HG03066 (cell line): Measurements from ENCODE around the gene MOB1B.
"Not testable (repeated sequence)": the region's sequence is repeated elsewhere in the genome, so short reads cannot be mapped to it uniquely, and the experiment has no call there.

Source experiments
- ATAC-seq: cut with Tn5 transposase; IDR thresholded peaks from one replicate; pipeline ENCODE4 v1.9.1; 2021; ENCODE audit warnings: low read depth; ENCODE audit not compliant: unreplicated experiment

The MOB1B gene

DNA sequence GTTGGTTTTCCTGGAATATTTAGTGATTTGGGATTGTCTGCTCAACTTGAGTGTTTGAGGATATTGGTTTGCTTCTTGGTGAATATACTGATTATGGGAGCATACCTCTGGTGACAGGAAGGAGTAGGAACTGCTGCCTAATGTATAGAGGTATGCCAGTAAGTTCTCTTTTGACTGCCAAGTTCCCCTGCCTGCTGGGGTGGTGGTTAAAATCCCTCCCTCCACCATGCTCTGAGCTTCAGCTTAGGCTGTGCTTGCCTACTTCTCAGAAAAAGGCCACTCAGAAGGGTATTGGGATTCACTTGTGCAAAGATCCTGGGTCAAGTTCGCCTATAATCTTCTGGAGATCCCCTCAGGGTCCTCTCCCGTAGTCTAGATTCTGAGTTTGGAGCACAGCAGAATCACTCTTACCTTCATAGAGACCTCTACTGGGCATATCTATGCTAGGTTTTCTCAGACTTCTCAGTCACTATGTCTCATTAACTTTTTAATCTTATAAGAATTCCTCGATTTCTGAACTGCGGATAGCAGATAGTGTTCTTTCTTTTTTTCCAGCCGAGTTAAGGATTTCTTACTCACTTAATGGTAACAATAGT lies 46.6 kb downstream of the MOB1B start:
- ATAC-seq = no peak

DNA sequence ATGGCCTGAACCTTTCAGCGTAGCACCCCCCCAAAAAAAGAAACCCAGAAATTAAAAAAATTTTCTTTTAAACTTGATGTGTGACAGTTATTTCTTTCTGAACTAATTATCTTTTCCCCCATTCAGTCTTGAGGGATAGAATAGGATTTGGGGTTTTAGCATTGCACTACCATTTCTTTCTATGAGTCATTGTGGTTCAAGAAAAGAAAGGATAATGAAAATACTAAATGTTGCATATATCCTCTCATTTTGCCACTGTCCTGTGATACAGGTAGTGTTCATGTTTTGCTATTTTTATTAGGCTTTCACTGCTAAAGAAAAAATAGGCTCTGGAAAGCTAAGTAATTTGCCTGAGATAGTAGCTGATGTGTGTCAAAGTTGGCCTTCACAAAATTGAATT lies 51.9 kb downstream of the MOB1B start:
- ATAC-seq = no peak

DNA sequence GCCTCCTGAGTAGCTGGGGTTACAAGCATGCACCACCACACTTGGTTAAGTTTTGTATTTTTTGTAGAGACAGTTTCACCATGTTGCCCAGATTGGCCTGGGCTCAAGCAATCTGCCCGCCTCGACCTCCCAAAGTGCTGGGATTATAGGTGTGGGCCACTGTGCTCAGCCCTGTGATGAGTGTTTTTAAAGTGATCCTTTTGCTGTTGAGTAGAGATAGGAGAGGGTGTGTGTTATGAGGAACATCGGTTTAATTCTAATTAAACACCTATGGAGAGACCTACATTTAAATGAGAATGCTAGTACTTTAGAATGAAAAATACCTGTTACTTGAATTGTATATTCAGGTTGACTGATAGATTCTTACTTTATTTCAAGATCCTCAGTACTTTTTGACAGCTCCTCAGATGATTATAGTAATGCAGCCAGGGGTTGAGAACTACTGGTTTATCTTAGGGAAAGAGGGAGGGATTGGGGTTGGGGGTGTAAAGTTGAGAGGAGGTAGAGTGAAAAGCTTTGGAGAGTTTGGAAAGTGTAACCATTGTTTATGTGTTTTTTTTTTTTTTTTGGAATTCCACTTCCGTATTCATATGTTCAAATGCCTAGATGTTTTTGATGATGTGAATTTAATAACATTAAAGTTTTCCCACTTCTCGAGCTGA lies 54.5 kb downstream of the MOB1B start:
- ATAC-seq = no peak

DNA sequence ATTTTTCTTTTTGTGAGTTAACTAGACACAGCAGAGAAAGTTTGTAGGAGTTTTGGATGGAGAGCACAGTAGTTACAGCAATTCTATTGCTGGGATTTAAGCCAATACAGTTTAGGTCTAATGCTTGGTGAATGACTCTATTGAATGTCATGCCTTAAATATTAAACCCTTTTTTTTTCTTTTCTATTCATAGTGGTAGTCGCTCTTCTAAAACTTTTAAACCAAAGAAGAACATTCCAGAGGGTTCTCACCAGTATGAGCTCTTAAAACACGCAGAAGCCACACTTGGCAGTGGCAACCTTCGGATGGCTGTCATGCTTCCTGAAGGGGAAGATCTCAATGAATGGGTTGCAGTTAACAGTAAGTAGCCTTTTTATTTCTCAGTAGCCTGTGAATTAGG lies 56.5 kb downstream of the MOB1B start:
- ATAC-seq = no peak

DNA sequence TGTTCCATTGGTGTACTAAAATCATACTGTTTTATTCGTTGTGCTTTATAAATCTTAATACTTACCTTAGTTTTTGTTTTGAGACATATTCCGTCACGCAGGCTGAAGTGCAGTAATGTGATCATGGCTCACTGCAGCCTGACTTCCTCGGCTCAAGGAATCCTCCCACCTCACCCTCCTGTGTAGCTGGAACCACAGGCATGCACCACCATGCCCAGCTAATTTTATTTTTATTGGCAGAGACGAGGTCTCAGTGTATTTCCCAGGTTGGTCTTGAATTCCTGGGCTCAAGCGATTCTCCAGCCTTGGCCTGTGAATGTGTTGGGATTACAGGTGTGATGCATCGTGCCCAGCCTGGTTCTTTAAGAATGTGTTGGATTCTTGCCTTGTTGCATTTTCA lies 66.9 kb downstream of the MOB1B start:
- no peak for ATAC-seq

DNA sequence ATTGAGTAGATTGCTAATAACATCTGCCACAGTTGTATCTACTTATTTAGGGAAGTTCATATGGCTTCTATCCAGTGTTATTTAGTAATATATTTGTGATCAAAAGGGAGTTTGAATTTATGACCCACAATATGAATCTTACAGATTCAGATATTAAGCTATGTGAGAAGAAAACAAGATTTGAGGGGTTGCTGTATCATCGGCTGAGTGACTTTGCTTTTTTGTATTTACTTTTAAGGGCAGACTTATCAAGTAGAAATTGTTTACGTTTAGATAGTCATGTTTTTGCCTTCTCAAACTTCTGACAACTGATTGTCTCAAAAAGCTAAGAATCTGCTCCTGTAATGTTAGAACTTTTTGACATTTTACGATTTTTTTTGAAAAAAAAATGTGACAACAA lies 74.1 kb downstream of the MOB1B start:
- ATAC-seq = no peak

DNA sequence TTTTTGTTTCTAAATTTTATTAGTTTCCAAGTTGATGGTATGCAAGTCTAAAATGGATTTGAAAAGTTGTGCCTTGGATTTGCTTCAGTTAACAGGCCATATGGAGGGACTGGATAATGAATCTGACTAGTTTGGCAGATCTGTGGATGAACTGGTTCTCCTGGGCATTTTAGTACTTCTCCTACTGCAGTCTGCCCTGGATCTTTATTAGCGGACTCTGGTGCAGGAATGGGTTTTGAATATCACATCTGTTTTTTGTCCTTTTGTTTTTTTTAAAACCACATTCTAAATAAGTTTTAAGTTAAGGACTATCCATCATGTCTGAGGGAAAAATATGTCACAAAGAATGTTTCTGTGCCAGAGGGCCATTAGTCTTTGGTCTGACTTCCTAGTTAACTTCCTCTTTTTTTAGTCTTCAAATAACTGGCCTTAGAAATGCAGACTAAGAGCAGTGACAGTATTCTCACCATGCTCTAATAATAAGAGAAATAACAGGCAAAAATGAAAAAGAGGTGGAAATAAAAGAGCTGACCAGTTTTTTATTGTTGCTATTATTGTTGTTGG lies 77.4 kb downstream of the MOB1B start:
- ATAC-seq = no peak

DNA sequence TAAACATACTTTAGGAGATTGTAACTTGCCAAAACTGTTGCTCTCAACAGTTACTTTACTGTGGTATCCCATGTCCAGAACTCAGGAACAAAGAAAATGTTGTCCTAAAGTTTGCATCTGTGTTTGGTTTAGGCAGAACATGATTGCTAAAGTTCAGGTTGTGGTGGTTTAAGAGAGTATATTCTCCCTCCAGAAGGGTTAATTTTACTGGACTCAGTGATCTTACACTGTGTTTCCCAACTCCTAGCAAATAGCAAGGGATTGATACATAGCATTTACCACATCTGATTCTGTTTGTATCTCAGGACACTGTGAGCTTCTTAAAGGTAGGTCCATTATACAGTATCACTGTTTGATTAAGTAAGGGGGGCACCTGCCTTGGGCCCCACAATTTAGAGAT lies 78.0 kb downstream of the MOB1B start:
- ATAC-seq = no peak

DNA sequence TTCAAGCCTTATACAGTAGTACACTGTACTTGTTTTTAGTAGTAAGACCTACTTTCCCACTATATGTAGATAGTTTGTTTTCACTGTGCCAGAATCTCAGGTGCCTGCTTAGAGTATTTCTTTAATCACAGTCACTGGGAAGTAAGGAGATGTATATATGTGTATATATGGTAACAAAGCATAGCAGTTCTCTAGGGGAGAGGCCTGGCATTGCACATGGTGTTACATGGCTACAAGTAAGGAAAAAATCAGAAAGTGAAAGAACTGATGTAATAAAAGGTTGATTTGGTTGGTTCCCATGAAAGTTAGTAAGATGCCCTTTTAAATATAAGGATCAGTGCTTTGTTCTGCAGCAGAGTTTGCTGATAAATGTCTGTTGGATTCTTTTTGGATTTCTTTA lies 81.9 kb downstream of the MOB1B start:
- ATAC-seq = no peak

DNA sequence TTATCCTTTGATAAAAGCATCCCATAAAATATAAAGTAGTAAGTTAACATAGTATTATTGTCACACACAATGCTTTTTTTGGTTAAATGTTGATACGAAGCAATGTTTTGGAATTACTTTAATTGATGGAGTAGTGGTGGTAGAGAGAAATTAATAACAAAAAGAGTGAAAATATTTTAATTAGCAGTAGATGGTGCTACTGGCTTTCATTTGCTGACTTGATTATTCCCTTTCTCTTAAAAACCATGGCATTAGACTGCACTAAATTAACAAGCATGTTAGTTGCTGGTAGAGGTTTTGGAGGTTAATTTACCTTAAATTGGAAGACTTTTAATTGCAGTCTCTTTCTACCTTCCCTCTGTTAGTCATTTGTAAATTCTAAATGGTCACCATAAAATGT lies 82.4 kb downstream of the MOB1B start:
- ATAC-seq = no peak

DNA sequence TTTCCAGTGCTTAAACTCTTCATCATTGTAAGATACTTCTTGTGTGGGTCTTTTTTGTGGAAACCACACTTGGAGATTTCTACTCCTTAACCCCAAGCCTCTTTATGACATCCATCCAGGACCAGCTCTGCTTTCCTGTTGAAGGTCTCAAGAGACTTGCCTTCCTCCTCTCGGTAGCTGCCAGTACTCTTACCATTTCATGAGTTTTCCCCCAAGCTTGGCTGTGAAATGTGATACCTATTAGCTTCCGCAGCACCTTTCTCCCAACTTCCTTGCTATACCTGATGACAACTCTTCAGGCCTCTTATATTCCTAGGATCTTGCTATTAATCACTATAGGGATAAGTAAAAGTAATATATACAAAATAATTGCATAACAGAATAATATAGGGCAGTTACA lies 89.4 kb downstream of the MOB1B start:
- ATAC-seq = no peak

DNA sequence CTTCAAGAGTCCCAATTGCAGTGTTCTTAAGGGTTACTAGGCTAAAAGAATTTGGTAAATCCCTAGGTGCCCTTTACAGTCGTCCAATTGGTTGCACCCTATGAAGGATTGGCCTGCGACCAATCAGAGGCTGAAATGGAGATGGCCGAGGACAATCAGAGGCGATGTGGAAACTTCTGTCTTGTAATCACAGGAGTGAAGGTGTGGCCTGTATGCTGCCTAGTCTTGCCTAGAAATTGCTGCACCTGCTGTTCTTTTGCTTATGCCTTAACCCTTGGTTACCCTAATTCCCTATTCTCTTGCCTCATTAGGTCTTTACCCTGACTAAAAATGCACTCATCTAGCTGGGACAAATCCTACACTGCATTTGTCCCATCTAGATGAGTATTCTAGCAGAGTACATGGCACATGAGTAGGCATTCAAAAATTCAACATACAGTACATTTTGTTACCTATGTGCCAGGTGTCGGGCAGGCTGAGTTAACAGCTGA lies 90.3 kb downstream of the MOB1B start:
- ATAC-seq = no peak

DNA sequence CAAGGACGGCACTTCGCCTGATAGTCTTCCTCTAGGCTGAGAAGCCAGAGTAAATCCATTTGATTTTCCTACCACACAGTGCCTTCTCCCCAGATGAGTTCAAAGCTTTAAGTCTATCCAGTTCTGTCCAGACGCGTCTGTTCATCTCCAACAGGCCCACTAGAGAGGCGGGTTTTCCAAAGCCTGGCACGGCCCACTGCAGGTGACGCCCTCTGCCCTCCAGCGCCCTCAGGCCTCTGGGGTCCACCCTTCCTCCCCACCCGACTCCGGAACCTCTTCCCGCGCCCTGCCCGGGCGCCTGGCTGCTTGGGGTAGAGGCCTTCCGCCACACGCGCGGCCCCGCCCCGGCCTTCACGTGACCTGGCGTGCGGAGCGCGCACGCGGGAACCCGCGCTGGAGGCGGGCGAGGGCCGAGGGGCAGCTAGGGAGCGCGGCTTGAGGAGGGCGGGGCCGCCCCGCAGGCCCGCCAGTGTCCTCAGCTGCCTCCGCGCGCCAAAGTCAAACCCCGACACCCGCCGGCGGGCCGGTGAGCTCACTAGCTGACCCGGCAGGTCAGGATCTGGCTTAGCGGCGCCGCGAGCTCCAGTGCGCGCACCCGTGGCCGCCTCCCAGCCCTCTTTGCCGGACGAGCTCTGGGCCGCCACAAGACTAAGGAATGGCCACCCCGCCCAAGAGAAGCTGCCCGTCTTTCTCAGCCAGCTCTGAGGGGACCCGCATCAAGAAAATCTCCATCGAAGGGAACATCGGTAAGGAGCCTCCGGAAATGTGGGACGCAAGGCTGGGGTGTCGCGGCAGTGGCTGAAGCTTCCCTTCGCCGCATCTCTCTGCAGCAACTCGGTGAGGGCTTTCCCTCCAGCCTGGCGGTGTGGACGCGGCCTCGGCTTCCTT lies 91.3 kb downstream of the MOB1B start, which contains the start of gene DCK:
Gene DCK (plus strand): TSS at position 469 of the 888 bp plus-strand sequence. CDS start 187 bp downstream, at position 656.
- peak; percentile 73 for ATAC-seq

DNA sequence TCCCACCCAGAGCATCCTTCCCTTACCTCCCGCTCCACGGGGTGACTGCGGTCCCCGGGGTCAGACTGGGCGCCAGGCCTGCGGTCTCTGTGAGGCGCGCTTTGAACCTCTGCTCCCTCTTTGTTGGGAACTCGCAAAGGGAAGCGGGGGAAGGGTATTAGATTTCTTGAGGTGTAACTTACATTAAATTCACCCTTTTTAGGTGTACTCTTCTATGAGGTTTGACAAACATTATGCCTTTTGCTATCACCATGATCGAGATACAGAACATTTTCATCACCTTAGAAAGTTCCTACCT lies 91.8 kb downstream of the MOB1B start:
- no peak for ATAC-seq

DNA sequence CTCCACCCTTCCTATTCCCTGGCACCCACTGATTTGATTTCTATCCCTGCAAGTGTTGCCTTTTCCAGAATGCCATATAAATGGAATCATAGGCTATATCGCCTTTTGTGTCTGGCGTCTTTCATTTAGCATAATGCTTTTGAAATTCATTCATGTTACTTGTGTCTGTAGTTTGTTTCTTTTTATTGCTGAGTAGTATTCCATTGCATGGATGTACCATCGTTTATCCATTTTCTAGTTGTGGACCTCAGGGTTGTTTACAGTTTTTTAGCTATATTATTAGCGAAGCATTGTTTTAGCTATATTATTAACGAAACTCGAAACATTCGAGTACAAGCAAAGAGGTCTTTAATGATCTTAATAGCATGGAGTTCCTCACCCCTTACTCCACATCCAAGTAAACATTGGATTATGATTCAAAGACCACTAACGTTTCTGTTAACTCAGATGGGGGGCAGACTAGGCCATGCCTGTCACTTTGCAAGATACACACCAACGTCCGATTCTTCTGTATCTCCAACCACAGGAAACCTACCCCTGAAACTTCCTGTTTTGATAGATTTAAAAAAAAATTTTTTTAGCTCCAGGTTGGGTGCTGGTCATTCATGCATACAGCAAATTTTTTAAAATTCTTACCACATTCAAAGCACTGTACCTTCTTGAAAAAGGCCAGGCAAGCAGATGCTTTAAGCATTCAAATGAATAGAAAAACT lies 92.4 kb downstream of the MOB1B start:
- peak; percentile 28 for ATAC-seq

DNA sequence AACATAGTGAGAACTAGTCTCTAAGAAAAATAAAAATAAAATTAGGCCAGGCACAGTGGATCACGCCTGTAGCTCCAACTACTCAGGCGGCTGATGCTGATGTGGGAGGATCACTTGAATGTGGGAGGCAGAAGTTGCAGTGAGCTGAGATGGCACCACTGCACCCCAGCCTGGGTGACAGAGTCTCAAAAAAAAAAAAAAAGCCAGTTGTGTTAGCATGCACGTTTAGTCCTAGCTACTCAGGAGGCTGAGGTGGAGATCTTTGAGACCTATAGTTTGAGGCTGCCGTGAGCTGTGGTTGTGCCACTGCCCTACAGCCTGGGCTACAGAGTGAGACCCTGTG lies 93.8 kb downstream of the MOB1B start:
- ATAC-seq = no peak

DNA sequence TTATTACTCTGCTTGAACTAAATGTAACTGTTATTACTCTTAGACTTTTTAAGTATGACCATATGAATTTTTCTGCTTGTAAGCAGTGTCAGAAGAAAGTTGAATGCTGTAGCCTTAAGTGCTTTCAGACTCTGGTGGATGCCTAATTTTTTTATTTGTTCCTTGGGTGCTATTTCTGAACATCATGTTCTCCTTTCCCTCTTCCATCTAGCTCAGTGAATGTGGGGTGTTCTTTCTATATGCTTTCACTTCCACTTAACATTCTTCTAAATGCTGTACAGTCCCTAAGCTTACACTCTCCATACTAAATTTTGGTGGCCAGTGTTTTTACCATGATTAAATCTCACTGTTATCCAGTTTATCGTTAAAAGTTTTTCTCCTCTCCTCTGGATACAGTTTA lies 94.9 kb downstream of the MOB1B start:
- ATAC-seq = no peak

DNA sequence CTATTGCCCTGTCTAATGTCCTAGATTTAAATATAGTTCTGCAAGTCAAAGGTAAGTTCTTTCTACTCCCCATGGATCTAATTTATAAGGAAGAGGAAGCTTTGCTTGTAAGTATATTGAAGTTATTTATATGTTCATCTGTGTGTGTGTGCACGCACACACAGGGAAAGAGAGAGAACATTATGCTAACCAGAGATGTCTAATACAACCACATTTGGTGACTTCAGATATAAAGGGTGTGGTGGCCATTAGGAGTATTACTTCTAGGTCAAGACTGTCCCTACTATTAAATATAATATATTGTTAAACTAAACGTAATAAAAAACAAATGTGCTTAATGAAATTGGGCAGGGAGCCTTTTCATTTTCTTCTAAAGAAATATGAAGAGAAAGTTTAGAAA lies 95.4 kb downstream of the MOB1B start:
- ATAC-seq = no peak

DNA sequence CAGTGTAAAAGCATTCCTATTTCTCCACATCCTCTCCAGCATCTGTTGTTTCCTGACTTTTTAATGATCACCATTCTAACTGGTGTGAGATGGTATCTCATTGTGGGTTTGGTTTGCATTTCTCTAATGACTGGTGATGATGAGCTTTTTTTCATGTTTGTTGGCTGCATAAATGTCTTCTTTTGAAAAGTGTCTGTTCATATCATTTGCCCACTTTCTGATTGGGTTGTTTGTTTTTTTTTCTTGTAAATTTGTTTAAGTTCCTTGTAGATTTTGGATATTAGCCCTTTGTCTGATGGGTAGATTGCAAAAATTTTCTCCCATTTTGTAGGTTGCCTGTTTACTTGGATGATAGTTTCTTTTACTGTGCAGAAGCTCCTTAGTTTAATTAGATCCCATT lies 97.5 kb downstream of the MOB1B start:
- ATAC-seq = not testable (repeated sequence)

DNA sequence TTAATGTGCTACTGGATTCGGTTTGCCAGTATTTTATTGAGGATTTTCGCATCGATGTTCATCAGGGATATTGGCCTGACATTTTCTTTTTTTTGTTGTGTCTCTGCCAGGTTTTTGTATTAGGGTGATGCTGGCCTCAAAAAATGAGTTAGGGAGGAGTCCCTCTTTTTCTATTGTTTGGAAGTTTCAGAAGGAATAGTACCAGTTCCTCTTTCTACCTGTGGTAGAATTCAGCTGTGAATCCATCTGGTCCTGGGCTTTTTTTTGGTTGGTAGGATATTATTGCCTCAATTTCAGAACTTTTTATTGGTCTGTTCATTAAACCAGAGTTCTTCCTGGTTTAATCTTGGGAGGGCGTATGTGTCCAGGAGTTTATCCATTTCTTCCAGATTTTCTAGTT lies 99.2 kb downstream of the MOB1B start:
- not testable (repeated sequence) for ATAC-seq
